Stimulated activated CD8-positive, alpha-beta memory T cell treated with anti-CD3 and anti-CD28 coated beads, Interleukin-12 subunit alpha, Interleukin-12 subunit beta, amount 100 ng/mL, for 24 hours (primary cell): ENCODE data around the gene USP48.

Source experiments
- DNase-seq: peaks from one replicate; pipeline ENCODE4 v3.0.0-alpha.2; 2020; ENCODE audit errors: extremely low read depth

Gene USP48

DNA sequence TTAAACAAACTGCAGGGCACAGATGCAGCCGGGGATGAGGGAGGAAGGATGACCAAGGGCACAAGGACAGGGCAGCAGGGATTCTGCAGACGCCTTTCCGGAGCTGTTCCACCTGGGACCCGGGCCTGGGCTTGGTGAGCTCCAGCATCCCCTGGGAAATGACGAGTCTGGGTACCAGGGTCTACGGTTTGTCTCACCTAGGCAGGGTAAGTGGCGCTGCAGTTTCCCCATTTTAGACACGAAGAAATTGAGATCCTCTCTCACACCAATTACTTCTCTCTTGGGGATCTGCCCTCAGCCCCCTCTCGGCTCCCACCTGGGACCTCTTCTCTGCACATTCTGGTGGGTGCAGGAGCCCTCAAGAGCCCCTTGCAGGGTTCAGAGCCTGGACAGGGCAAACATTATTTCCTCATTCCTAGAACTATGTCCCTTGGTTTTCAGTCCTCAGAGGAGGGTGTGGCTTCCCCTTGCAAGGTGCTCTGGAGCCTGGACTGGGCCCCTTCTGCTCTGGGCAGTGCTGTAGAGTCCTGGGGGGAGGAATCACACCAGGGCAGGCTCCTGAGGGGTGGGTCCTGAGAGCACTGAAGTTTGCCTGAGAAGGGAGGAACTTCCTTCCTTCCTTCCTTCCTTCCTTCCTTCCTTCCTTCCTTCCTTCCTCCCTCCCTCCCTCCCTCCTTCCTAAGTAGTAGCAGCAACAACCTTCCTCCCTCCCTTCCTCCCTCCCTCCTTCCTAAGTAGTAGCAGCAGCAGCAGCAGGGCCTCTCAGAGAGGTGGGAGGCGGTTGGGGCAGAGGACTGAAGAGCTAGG, 129.8 kb downstream of the USP48 start:
- no peak for DNase-seq

DNA sequence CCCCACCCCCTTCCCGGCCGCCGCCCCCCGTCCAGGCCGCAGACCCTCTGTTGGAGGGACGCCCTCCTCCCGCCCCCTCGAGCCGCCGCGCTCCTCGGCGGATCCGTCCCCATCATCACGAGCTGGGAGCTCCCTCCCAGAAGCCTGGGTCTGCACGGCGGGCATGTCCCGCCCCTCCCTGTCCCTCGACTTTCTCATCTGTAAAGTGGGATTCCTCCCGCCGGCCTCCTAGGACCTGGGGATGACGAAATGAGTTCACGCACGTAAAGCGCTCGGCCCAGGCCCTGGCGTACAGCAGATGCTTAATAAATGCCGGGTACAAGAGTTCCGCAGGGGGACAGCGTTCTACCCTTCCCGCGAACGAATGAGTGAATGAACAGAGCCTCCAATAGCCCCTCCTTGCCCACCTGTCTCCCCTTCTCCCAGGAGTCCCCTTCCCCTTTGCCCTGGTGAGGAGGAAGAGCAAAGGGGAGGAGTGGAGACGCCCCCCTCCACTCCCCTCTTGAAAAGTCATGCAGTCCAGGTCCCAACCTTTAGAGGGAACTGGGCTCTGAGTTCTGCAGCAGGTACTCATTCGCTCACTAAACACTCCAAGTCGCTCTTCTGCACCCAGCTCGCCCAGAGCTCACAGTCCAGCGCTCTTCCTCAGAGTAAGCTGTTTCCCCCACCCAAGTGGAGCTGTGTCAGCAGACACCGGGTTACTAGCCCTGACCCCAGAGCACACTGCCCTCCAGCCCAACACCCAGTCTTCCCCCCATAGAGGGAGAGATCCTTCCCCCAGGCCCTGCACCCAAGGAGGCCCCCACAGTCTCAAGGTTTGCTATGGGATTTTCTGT, 130.6 kb downstream of the USP48 start:
- no peak for DNase-seq

DNA sequence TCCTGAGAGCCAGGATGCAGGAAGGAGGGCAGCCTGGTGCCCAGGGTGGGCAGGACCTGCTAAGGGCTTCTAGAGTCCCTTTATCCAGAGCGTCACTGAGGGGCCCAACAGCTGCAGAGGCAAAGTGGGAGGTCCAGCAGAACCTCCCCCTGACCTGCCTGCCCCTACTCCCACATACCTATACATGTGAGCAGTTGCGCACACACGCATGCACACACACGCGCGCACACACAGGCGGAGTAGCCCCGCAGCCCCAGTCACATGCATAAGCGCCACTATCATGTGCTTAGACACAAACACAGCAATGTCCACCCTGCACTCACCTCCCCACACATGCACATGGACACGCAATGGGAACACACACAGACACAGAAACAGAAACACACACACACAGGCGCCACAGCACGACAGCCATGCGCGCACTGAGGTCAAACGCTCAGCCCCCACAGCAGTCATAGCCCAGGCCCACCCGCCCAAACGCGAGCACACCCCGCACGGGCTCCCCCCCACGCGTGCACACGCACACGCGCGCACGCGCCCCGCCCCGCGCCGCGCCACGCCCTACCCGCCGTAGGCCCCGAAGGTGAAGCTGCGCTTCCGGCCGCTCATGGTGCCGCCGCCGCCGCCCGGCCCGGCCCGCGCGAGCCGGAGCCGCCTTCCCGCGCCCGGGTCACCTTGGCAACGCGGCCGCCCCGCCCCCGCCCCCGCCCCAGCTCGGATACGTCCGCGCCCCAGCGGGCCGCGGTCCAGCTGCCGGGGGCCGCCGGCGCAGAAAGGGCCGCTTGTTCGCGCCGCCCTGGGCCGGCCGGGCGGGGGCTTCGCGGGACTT, 131.5 kb downstream of the USP48 start:
- no peak for DNase-seq

DNA sequence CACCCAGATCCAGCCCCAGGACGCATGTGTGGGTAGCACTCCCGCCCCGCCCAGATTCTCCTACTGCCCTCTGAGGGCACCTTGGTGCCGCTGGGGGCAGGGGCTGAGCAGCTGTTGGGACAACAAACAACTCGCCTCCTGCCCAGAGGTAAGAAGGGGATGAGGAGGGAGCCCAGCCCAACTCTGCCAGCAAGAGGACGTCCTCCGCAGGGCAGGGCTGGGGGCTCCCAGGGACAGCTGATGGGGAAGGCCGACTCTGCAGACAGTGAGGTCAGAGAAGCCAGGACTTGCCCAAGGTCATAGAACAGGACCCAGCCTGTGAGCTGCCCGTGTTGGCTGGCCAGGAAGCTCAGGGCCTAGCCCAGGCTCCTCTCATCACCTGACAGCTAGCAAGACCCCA, 132.5 kb downstream of the USP48 start:
- no peak for DNase-seq

DNA sequence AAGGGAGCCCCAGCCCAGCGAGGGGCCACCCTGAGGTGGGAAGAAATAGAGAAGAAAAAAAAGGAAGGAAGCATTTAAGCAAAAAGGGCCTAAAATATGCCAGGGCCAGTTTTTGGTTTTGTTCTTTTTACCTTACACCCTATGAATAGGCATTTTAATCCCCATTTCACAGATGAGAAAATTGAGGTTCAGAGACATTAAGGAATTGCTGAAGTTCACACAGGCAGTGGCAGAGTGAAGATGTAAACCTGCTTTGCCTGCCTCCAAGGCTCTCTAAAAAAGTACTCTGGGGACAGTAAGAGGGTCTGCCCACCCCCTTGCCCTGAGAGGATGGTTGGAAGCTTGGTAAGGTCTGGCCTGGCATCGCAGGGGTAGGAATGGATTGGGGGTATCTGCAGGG, 133.6 kb downstream of the USP48 start:
- no peak for DNase-seq

DNA sequence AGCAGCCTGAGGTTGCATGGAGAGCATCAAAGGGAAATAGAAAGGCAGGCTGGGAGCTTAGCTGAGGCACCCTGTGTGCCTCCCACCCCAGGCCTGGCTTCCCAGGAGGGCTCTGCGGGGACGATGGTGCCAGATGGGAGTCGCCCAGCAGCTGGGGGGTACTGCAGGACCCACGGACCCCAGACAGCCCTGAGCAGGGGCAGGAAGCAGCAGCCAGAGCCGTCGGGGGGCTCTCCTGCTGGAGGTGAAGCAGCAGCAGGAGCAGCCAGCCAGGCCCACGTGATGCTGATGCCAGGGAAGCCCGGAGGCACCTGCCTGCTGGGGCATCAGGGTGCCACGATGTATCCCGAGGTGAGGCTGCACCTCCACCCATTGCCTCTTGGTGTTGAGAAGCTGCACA, 134.2 kb downstream of the USP48 start:
- DNase-seq: no peak

DNA sequence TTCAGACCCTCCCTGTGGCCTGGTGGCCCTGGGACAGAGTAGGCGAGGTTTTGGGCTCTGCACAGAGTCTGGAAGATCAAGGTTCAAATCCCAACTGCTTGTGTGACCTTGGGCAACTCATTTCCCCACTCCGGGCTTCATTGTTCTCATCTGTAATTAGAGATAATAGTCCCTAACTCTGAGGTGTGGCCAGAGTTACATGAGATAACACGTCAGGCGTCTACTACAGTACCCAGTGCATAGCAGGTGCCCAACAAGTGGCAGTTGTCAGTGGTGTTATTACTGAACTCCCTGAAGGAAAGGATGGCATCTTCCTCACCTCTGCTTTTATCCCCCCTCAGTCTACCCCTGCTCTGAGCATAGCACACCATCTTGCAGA, 134.6 kb downstream of the USP48 start:
- DNase-seq: no peak

DNA sequence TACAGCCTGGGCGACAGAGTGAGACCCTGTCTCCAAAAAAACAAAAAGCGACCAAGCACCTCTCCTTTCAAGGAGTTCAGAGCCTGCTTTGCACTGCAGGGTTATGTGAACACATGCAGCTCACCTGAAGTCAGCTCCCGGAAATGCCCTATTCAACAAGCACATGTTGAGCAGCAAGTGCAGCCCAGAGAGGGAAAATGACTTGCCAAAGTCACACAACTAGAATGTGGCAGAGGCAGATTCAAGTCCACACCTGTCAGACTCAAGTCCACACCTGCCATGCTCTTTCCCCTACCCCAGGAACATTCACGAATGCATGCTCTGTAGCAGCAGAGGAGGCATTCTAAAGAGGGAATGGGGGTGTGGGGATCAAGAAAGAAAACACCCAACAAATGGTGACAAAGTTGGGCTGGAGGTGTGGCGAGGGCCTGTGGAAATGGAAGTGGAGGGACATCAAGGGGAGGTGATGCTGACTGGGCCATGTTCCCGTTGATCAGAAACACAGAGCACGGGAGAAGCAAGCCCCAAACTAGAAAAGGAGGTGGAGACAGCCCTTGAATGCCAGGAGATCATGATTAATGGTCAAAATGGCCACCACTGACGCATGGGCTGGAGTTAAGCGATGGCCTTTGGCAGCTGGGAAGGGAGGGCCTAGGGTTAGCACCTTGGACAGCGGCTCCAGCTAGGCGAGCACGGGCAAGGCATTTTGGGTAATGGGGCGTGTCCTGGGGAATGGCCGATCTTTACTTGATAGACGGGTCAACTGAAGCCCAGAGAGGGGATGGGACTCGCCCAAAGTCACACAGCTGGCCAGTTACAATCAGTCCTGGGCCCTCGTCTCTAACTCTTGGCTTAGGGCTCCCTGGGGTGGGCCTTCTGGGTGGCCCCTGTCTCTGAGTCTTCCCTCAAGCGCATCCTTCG, 135.3 kb downstream of the USP48 start:
- DNase-seq: no peak

DNA sequence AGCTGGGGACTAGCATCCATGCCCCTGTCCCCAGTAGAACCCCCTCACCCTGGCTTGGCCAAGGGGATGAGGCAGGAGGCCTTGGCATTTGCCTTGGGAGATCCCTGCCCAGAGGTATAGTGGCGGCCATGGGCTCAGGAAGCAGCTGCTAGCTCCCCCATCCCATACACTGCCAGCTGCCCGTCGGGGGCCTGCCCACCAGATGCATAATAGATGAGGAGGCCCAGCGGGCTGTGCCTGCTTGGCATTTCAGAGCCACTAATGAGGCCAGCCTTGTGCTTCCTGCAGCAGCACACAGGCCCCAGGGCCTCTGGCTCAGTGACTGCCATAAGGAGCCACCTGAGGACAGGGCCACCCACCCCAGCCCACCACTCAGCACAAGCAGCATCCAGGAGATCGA, 137.4 kb downstream of the USP48 start:
- no peak for DNase-seq

DNA sequence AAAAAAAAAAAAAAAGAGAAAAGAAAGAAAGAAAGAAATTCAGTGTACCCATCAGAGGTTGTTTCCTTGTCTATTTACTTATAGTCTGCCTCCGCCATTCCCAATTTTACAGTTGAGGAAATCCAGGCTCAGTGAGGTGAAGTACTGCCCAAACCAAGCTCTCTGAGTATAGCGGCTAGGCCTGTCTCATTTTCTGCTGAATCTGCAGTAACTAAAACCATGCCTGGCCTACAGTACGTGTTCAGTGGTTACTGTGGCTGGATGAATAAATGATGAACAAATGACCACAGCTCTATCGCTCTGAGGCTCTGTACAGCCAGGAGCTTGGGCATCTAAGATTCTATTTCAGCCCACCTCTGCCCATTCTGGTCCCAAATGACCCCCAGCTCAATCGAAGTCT, 138.0 kb downstream of the USP48 start:
- DNase-seq: no peak

DNA sequence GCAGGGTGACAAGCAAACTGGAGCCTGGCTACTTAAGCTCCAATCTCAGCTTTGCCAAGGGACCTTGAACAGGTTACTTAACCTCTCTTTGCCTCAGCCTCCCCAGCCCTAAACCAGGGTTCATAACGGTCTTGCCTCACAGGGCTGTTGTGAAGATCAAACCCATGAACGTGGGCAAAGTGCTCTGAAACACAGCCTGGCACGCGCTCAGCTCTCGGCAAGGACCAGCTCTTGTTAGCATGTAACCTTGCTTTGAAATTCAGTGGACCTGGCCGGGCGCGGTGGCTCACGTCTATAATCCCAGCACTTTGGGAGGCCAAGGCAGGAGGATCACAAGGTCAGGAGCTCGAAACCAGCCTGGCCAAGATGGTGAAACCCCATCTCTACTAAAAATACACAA, 138.6 kb downstream of the USP48 start:
- no peak for DNase-seq

DNA sequence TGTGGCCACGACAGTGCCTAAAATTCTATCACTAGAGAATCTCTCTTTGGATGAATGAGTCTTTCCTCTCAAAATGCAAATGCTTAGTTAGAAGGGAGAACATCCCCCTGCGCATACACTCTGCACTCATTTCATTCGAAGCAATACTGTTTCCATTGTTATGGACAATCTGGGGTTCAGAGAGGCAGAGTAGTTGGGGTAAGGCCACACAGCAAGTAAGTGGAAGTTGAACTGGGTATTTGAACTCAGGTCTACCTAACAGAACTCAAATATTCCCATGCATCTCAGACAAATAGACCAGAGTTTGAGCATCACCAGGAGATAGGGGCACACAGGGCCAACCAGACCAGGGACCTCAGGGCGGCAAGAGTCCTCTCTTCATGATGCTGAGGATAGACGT, 139.3 kb downstream of the USP48 start:
- DNase-seq: no peak

DNA sequence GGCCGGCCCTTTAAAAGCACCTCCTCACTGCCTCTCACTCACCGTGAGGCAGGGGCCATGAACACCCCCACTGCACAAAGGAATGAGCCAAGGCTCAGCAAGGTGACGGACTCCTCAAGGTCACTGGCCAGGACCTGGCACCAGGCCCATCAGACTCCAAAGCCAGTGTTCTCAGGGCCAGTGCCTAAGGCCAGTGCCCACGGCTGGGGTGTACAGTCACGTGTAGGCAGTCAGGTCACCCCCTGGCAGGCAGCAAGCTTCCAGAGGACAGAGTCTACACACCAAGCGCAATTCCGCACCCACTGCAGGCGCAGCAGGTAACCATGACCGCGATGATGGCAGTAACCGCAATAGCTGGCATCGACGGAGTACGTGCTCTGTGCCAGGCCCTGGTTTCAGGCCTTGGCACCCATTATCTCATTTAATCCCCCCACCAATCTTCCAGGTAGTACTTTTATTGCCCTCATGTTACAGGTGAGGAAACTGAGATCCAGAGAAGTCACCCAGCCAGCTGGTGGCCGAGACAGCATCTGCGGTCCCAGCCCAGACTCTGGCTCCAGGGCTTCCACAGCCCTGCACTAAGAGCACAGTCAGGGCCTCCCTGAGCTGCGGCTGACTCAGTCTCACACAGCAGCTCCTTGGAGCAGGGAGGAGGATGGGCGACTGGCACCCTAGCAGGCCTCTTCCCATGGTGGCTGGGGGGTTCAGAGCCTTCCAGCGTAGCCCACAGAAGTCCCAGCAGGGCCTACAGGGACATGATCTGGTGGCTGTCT, 140.8 kb downstream of the USP48 start:
- no peak for DNase-seq

DNA sequence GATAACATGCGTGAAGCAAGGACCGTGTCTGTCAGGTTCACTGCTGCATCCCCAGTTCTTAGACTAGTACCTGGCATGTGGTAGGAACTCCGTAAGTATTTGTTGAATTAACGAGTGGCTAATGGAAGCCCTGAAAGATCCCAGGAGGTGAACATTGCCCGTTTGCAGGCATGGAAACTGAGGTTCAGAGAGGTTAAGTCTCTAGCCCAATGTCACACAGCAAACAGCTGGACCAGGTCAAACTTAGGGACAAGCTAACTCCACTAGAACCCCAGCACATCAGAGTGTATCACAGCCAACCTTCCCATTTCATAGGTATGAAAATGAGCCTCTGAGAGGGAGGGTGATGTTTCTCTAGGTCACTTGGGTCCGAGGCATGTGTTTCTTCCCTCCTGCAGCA, 141.4 kb downstream of the USP48 start:
- DNase-seq: no peak

DNA sequence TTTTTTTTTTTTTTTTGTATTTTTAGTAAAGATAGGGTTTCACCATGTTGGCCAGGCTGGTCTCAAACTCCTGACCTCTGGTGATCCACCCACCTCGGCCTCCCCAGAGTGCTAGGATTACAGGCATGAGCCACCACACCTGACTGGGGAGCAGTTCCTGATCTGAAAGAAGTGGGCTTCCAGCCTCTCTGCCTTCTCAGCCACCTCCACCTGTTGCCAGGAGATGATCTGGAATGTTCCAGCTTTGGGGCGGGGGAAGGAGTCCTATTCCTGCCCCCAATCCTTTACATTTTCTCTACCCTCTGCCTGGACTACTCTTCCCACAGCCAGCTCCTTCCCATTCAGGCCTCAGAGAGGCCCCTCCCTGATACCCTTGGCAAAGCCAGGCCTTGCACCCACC, 141.9 kb downstream of the USP48 start:
- no peak for DNase-seq

DNA sequence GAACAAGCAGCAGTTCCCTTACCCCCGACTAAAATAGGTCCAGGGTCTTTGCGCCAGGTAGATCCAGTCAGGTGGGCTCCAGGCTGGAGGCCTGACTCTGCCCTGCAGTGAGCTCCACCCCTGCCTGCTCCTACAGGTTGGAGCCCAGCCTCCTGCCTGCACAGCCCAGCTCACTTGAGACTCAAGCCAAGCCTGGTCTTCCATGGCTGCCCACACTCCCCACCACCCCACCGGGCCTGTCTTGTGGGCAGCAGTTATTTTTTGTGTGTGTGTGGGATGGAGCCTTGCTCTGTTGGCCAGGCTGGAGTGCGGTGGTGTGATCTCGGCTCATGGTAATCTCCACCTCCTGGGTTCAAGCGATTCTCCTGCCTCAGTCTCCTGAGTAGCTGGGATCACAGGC, 142.3 kb downstream of the USP48 start:
- no peak for DNase-seq

DNA sequence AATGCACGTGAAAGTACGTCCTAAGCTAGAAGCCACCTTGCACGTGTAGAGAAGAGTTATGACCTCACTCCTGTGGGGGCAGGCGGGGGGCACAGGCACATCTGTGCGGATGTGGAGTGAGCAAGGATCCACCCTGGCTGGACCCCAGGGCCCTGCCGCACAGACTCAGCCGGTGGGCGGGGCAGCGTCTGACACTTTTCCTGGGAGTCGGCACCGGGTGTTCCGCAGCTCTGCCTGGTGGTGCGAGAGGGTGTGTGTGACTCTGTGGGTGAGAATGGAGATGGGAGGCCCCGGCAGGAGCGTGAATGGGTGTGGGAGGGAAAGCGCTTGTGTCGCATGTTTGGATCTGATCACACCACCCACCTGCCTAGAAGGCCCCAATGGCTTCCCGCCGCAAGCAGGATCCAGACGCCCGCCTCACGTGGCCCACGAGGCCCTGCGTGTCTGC, 143.3 kb downstream of the USP48 start:
- DNase-seq: no peak

DNA sequence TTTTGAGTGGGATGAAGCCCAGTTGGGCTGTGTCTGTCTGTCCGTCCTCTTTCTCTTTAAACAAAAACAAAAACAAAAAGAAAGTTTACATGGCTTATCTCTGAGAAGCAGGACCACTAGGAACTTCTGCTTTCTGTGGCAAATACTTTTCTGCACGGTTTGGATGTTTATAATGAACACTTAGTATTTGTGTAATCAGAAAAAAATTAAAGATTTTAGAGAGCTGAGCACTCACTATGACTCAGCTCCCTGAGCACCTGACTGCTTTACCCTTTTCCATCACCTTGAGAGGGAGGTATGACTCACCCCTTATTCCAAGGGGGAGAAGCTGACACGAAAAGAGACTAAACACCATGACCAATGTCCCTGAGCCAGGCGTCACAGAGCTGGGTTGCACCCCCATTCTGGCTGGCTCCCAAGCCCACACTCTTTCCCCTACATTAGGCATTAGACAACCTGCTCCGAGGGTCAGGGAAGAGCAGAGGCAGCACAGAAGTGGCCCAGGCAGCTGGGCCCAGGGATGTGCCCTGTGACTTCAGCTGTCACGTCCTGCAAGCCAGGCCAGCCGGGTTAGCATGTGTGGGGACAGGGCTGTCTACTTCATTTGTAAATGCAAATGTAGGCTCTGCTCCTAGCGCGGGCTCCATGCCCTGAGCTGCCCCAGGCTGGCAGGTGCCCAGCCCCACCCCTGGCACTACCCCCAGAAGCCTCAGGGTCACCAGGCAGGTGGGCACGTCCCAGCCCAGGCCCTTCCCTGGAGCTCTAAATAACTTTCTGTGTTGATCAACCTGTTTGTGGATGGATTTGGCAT, 144.2 kb downstream of the USP48 start:
- no peak for DNase-seq

DNA sequence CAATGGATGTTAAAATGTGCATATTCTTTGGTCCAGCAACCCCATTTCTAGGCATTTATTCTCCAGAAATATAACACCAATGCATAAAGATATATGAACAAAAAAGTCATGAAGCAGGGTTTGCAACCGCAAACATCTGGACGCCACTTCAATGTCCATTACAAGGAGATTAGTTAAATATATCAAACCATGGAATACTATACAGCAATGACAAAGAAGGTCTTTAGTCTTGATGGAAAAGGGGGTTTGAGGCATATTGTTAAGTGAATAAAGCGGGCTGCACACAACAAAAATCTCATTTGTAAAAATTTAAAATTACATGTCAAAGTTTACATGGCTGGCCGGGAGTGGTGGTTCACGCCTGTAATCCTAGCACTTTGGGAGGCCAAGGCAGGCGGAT, 145.4 kb downstream of the USP48 start:
- DNase-seq: no peak

DNA sequence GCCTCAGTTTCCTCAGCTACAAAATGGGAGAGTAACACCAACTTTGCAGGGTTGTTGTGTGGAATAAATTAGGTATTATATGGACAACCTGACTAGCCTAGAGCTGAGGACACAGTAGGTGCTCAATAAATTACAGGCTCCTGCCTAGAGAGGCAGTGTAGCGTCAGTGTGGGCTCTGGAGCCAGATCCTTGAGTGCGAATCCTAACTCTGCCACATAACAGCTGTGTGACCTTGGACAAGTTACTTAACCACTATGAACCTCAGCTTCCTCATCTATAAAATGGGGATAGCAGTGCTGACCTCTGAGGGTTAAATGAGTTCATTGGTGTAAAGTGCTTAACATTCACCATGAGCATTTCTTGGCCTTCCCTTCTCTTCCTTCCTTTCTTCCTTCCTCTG, 146.9 kb downstream of the USP48 start:
- DNase-seq: no peak
